Thoracic aorta (tissue), 2 donors: ENCODE data around the gene FLRT1. TPM values are rescaled to one million over a fixed set of nuclear protein-coding genes. Genes with fewer than 3 reads are reported as not detected.

Source experiments
- ATAC-seq: fragments of 150-250 bp; one replicate; pipeline ENCODE4 v1.8.0; 2017; ENCODE audit warnings: low read depth; ENCODE audit not compliant: insufficient number of reproducible peaks, low FRiP score
- DNase-seq: peaks from one replicate; pipeline ENCODE4 v3.0.0-alpha.2; 2020; ENCODE audit warnings: low spot score
- H3K27ac ChIP-seq, 2 donors: fragments of 200-600 bp; sonication (generic); 1 replicate in 1 of 2; 2 replicates in 1 of 2; pipeline ENCODE4 v1.5.1; 2016; ENCODE audit warnings: mild to moderate bottlenecking in 2 of 2, moderate library complexity in 2 of 2
- H3K27me3 ChIP-seq: fragments of 200-600 bp; sonication (generic); replicated peaks from 2 replicates; pipeline ENCODE4 v1.6.0; 2016; ENCODE audit warnings: mild to moderate bottlenecking; ENCODE audit not compliant: insufficient read depth
- H3K36me3 ChIP-seq: fragments of 200-600 bp; sonication (generic); one replicate; pipeline ENCODE4 v1.5.1; 2016
- H3K4me1 ChIP-seq, 2 donors: fragments of 200-600 bp; sonication (generic); 1 replicate in 1 of 2; 2 replicates in 1 of 2; pipeline versions ENCODE4 v1.5.1 to v1.6.0; 2016; ENCODE audit warnings: low read depth in 2 of 2, mild to moderate bottlenecking in 1 of 2; ENCODE audit not compliant: control insufficient read depth in 1 of 2
- H3K4me3 ChIP-seq: fragments of 200-600 bp; sonication (generic); 2 replicates; pipeline ENCODE4 v1.5.1; 2016; ENCODE audit warnings: mild to moderate bottlenecking
- H3K9me3 ChIP-seq: fragments of 200-600 bp; sonication (generic); 2 replicates; pipeline ENCODE4 v1.5.1; 2016
- CTCF ChIP-seq: fragments of 200-600 bp; sonication (generic); IDR thresholded peaks from one replicate; pipeline ENCODE4 v1.5.1; 2019; ENCODE audit warnings: antibody characterized with exemption
- total RNA-seq, 2 donors: library from RNA; depleted of rRNA; stranded (reverse); fragments of >200 nt; gene quantifications; one replicate each; pipeline versions ENCODE4 v1.1.0 to v1.2.3, GENCODE V29; 2016

The FLRT1 gene
- total RNA-seq, 2 donors from 2014 or later, result 0.41 TPM; not detected in 1

GRCh38 chr11:64065141-64065465, 29.4 kb downstream of the FLRT1 start:
- ATAC-seq, result no peak
- TF ChIP-seq CTCF, result no peak
- no peak for DNase-seq

GRCh38 chr11:64065712-64066111, 30.0 kb downstream of the FLRT1 start:
- DNase-seq (no peak), ATAC-seq (no peak)
- Histone ChIP-seq H3K4me1 (peaks cover 5 to 9% of the 10 kb centered on the region in 2 donors), H3K4me3 (no peak overlapping the region), H3K27ac (no peak overlapping the region), H3K36me3 (no peaks in the 10 kb centered on the region), H3K27me3 (no peaks in the 10 kb centered on the region), H3K9me3 (no peaks in the 10 kb centered on the region)
- no peak for TF ChIP-seq CTCF

More at GRCh38 chr11:64065141-64065465, 29.4 kb downstream of the FLRT1 start:
- H3K4me3 ChIP-seq, result no peak overlapping the region
- H3K4me1 ChIP-seq, result peaks cover 5 to 15% of the 10 kb centered on the region in 2 donors
- H3K9me3 ChIP-seq, result no peaks in the 10 kb centered on the region
- no peak overlapping the region for H3K27ac ChIP-seq
- H3K36me3 ChIP-seq, result no peaks in the 10 kb centered on the region
- H3K27me3 ChIP-seq, result no peaks in the 10 kb centered on the region

GRCh38 chr11:64067230-64067993, 31.7 kb downstream of the FLRT1 start:
- no peak for TF ChIP-seq CTCF

GRCh38 chr11:64068705-64069400, 33.1 kb downstream of the FLRT1 start:
- H3K27me3 ChIP-seq, result no peaks in the 10 kb centered on the region
- H3K9me3 ChIP-seq, result no peaks in the 10 kb centered on the region
- H3K27ac ChIP-seq, result no peak overlapping the region
- DNase-seq (no peak), ATAC-seq (no peak)
- H3K4me3 ChIP-seq, result no peak overlapping the region
- no peaks in the 10 kb centered on the region for H3K4me1 ChIP-seq
- no peaks in the 10 kb centered on the region for H3K36me3 ChIP-seq
- no peak for TF ChIP-seq CTCF

More at GRCh38 chr11:64067230-64067993, 31.7 kb downstream of the FLRT1 start:
- H3K36me3 ChIP-seq, result no peaks in the 10 kb centered on the region
- no peaks in the 10 kb centered on the region for H3K9me3 ChIP-seq
- H3K4me1 ChIP-seq, result no peaks in the 10 kb centered on the region
- no peaks in the 10 kb centered on the region for H3K27me3 ChIP-seq
- ATAC-seq, result no peak
- DNase-seq, result no peak
- no peak overlapping the region for H3K27ac ChIP-seq
- no peak overlapping the region for H3K4me3 ChIP-seq

- H3K36me3 ChIP-seq, result no peaks in the 10 kb centered on the region
- H3K27ac ChIP-seq, result no peak overlapping the region
- no peaks in the 10 kb centered on the region for H3K4me1 ChIP-seq
- H3K27me3 ChIP-seq, result no peaks in the 10 kb centered on the region
- DNase-seq (no peak), ATAC-seq (no peak)
- no peak overlapping the region for H3K4me3 ChIP-seq
- TF ChIP-seq CTCF, result no peak
- no peaks in the 10 kb centered on the region for H3K9me3 ChIP-seq
These were observed 33.9 kb downstream of the FLRT1 start for GRCh38 chr11:64069401-64070313.
